ENCODE data around the gene LAMC3. TPM values are rescaled to one million over a fixed set of nuclear protein-coding genes. Genes with fewer than 3 reads are reported as not detected.

LAMC3 gene
- polyA plus RNA-seq, 1 donor from 2014 or later, result 0.04 TPM

GRCh38 chr9:131042666-131043065, 33.7 kb downstream of the LAMC3 start:
- no peak overlapping the region for H3K9ac ChIP-seq (ENCODE audit: low read length)

GRCh38 chr9:131043087-131043486, 34.1 kb downstream of the LAMC3 start:
- Histone ChIP-seq H3K9ac (ENCODE audit: low read length) (no peak overlapping the region), H3K27me3 (ENCODE audit: insufficient read depth, low read depth, low read length) (no peaks in the 10 kb centered on the region), H3K9me2 (ENCODE audit: insufficient read depth, low read length) (no peaks in the 10 kb centered on the region)
- TF ChIP-seq TAF1 (IDR thresholded peaks at IDR 0.05; ENCODE audit: low read depth) (no peak), EP300 (conservative IDR thresholded peaks at IDR 0.05; ENCODE audit: poor library complexity, severe bottlenecking) (no peak), POLR2AphosphoS5 (IDR thresholded peaks at IDR 0.05) (no peak), EZH2 (IDR thresholded peaks at IDR 0.05; ENCODE audit: borderline replicate concordance, insufficient read depth, low read length, poor library complexity, severe bottlenecking) (no peak), MXI1 (conservative IDR thresholded peaks at IDR 0.05; ENCODE audit: poor library complexity, severe bottlenecking) (no peak), RAD21 (conservative IDR thresholded peaks at IDR 0.05) (no peak), CTCF (IDR thresholded peaks at IDR 0.05; ENCODE audit: poor library complexity, severe bottlenecking) (no peak), SMC3 (conservative IDR thresholded peaks at IDR 0.05; ENCODE audit: poor library complexity) (no peak)

More at GRCh38 chr9:131042666-131043065, 33.7 kb downstream of the LAMC3 start:
- Histone ChIP-seq H3K9me2 (ENCODE audit: insufficient read depth, low read length) (no peaks in the 10 kb centered on the region), H3K36me3 (ENCODE audit: insufficient read depth, low read length) (no peaks in the 10 kb centered on the region), H2AFZ (ENCODE audit: low read depth, low read length) (no peak overlapping the region), H3K9me3 (ENCODE audit: low read length) (no peaks in the 10 kb centered on the region), H3K4me3 (ENCODE audit: low read length) (no peak overlapping the region), H3F3A (ENCODE audit: insufficient read depth, low read length, poor library complexity, severe bottlenecking) (no peaks in the 10 kb centered on the region), H3K79me2 (replicated peaks; ENCODE audit: insufficient read depth, low read length) (no peaks in the 10 kb centered on the region), H3K27me3 (ENCODE audit: insufficient read depth, low read depth, low read length) (no peaks in the 10 kb centered on the region), H4K20me1 (ENCODE audit: insufficient read depth) (no peaks in the 10 kb centered on the region), H3K27ac (ENCODE audit: low read length) (no peak overlapping the region), H3K4me2 (ENCODE audit: low read length) (no peak overlapping the region)
- TF ChIP-seq MXI1 (conservative IDR thresholded peaks at IDR 0.05; ENCODE audit: poor library complexity, severe bottlenecking) (no peak), RAD21 (conservative IDR thresholded peaks at IDR 0.05) (no peak), TAF1 (IDR thresholded peaks at IDR 0.05; ENCODE audit: low read depth) (no peak), REST (IDR thresholded peaks at IDR 0.05; ENCODE audit: borderline replicate concordance) (no peak), EP300 (conservative IDR thresholded peaks at IDR 0.05; ENCODE audit: poor library complexity, severe bottlenecking) (no peak), CTCF (IDR thresholded peaks at IDR 0.05; ENCODE audit: poor library complexity, severe bottlenecking) (no peak), POLR2AphosphoS5 (IDR thresholded peaks at IDR 0.05) (no peak), EZH2 (IDR thresholded peaks at IDR 0.05; ENCODE audit: borderline replicate concordance, insufficient read depth, low read length, poor library complexity, severe bottlenecking) (no peak), SMC3 (conservative IDR thresholded peaks at IDR 0.05; ENCODE audit: poor library complexity) (no peak)

More at GRCh38 chr9:131043087-131043486, 34.1 kb downstream of the LAMC3 start:
- H3K4me3 ChIP-seq (ENCODE audit: low read length), result no peak overlapping the region
- H4K20me1 ChIP-seq (ENCODE audit: insufficient read depth), result no peaks in the 10 kb centered on the region
- no peaks in the 10 kb centered on the region for H3F3A ChIP-seq (ENCODE audit: insufficient read depth, low read length, poor library complexity, severe bottlenecking)
- no peak overlapping the region for H3K4me2 ChIP-seq (ENCODE audit: low read length)
- H2AFZ ChIP-seq (ENCODE audit: low read depth, low read length), result no peak overlapping the region
- H3K79me2 ChIP-seq (replicated peaks; ENCODE audit: insufficient read depth, low read length), result no peaks in the 10 kb centered on the region
- H3K9me3 ChIP-seq (ENCODE audit: low read length), result no peaks in the 10 kb centered on the region
- H3K36me3 ChIP-seq (ENCODE audit: insufficient read depth, low read length), result no peaks in the 10 kb centered on the region
- no peak overlapping the region for H3K27ac ChIP-seq (ENCODE audit: low read length)

Data from neural cell (in vitro differentiated cells).